Measurements from ENCODE around the gene RGSL1. TPM values are rescaled to one million over a fixed set of nuclear protein-coding genes. Genes with fewer than 3 reads are reported as not detected.

Gene RGSL1
- polyA plus RNA-seq, 3 donors, result not detected

DNA sequence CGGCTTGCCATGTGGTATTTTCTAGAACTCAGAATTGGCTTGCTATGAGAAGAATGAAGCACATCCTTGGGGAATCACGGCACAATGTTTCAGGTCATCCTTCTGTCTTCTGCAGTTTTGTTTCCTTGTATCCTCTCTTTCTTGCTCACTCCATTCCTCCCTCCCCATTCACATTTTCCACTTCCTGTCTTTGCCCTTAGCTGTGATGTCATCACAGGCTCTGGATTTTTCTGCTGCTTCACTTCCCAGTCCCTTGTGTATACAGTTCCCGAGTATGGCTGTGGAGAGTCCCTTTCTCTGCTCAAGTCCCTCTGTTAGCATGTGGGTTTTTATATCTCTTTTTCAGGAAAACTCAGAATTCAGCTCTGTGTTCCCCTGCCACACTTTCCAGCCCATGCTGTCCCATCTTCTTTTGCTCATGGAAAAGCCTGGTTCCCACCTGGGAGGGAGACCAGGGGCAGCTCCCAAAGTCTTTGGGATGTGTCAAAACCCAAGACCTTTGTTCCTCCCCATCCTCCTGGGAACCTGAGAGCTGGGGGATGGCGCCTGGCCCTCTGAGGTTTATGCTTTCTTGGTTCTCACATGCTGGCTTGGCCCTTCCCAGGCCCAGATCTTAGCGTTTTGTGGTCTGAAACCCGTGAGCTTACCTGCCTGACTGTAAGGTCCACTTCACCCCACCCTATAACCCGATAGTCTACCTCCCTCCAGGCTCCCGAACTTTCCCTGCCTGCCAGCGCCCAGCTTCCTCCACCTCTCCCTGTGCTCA lies 159.1 kb downstream of the RGSL1 start:
- peaks cover 0 to 2% (median 0%) of the 10 kb centered on the region in 7 donors for H3K9me3 Mint-ChIP-seq
- no peak overlapping the region for H3K4me2 ChIP-seq (replicated peaks; ENCODE audit: extremely low read depth, low read length, poor library complexity, severe bottlenecking)
- TF ChIP-seq, protein P1, sequence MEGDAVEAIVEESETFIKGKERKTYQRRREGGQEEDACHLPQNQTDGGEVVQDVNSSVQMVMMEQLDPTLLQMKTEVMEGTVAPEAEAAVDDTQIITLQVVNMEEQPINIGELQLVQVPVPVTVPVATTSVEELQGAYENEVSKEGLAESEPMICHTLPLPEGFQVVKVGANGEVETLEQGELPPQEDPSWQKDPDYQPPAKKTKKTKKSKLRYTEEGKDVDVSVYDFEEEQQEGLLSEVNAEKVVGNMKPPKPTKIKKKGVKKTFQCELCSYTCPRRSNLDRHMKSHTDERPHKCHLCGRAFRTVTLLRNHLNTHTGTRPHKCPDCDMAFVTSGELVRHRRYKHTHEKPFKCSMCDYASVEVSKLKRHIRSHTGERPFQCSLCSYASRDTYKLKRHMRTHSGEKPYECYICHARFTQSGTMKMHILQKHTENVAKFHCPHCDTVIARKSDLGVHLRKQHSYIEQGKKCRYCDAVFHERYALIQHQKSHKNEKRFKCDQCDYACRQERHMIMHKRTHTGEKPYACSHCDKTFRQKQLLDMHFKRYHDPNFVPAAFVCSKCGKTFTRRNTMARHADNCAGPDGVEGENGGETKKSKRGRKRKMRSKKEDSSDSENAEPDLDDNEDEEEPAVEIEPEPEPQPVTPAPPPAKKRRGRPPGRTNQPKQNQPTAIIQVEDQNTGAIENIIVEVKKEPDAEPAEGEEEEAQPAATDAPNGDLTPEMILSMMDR (IDR thresholded peaks at IDR 0.05), result no peak
- H3K4me1 ChIP-seq (ENCODE audit: control insufficient read depth in 1 of 2, insufficient read depth in 2 of 2, low read length in 2 of 2), result peaks cover 9 to 13% of the 10 kb centered on the region in 2 donors
- WGBS (ENCODE audit: insufficient coverage), result 90% methylated on average over 2 of the region's 9 CpGs
- peaks cover 33 to 50% (median 40%) of the 10 kb centered on the region in 3 donors for H3K27me3 Mint-ChIP-seq (ENCODE audit: low read depth in 3 of 3)
- peaks cover 15 to 50% of the 10 kb centered on the region in 2 donors for H3K27me3 ChIP-seq (ENCODE audit: control insufficient read depth in 2 of 2, insufficient read depth in 2 of 2, low read length in 2 of 2)
- no peaks in the 10 kb centered on the region for H3K9me3 ChIP-seq (replicated peaks in 1 of 2; ENCODE audit: control insufficient read depth in 1 of 2, insufficient read depth in 1 of 2, low read length in 2 of 2)
- no peaks in the 10 kb centered on the region for H4K20me1 ChIP-seq (ENCODE audit: insufficient read depth, low read length)
- no peak overlapping the region for H3K27ac ChIP-seq (ENCODE audit: low read depth in 1 of 2, low read length in 2 of 2)
- H3K36me3 Mint-ChIP-seq, result peaks cover 0 to 3% of the 10 kb centered on the region in 2 donors
- no peak overlapping the region for H3K4me3 ChIP-seq (replicated peaks in 1 of 3; ENCODE audit: low read depth in 2 of 3, low read length in 3 of 3)
- no peaks in the 10 kb centered on the region for H3K79me2 ChIP-seq (ENCODE audit: insufficient read depth, low read length)
- intact Hi-C loops (cut with micrococcal nuclease), result loop anchor here in 1 of 2 donors (10.0 kb wide), 1 partner anchor 524 kb away; no protein-coding TSS in a partner anchor
- no peaks in the 10 kb centered on the region for H3K36me3 ChIP-seq (replicated peaks in 1 of 2; ENCODE audit: control insufficient read depth in 1 of 2, insufficient read depth in 2 of 2, low read length in 2 of 2)
- H3K4me1 Mint-ChIP-seq, result peaks cover 20% of the 10 kb centered on the region
- H3K27ac Mint-ChIP-seq, result no peak overlapping the region
- no peak overlapping the region for H3K4me3 Mint-ChIP-seq
- H2AFZ ChIP-seq (ENCODE audit: insufficient read depth, low read depth, low read length, poor library complexity, severe bottlenecking), result no peak overlapping the region
- no peak overlapping the region for H3K9ac ChIP-seq (ENCODE audit: insufficient read depth, low read length, poor library complexity, severe bottlenecking)
- DNase-seq, result no peak

Small RNAs within 50 kb of the gene (small RNA-seq; reads per million reads assigned to genes)
- not detected for gene RF00017 (ENCODE audit: insufficient read length, low read depth)

Other genes starting within 250 kb of the RGSL1 start
- gene GLUL, start 58.4 kb upstream of the RGSL1 start, polyA plus RNA-seq, result 1,000 to 10,000 TPM in 1 of 3 donors, 100 to 1,000 TPM in 2; 506 to 1,423 (median 523) TPM
- under 1 TPM in 1 of 3 donors, not detected in 2; 0.07 TPM for gene TEDDM1, start 49.5 kb upstream of the RGSL1 start, polyA plus RNA-seq
- 10 to 100 TPM in 1 of 3 donors, 1 to 10 TPM in 2; 6.9 to 12.3 (median 7.9) TPM for gene RNASEL, start 139.1 kb downstream of the RGSL1 start, polyA plus RNA-seq
- gene RGS16, start 154.2 kb downstream of the RGSL1 start, polyA plus RNA-seq, result under 1 TPM in 2 of 3 donors, not detected in 1; 0.07 to 0.44 TPM
- not detected for gene RGS8, start 234.4 kb downstream of the RGSL1 start, polyA plus RNA-seq

Measured in CD14-positive monocyte (primary cell).